SK-N-SH (cell line): ENCODE measurements around the gene ZNF791. TPM values are rescaled to one million over a fixed set of nuclear protein-coding genes. Genes with fewer than 3 reads are reported as not detected.

ENCODE experiments used
- CTCF ChIA-PET: fragments of 300-600, 350-600 bp; formaldehyde crosslinking; extraction: SDS; loops from one replicate; lab custom pipeline; 2021; lab: Yijun Ruan, JAX
- POLR2A ChIA-PET: fragments of 350-600 bp; sonication (Branson Sonifier 250); formaldehyde crosslinking; extraction: SDS; loops from one replicate; lab custom pipeline; 2020; ENCODE audit warnings: antibody characterized with exemption, inconsistent platforms; lab: Yijun Ruan, JAX
- DNase-seq: peaks from one replicate; pipeline ENCODE4 v3.0.0; 2012
- H2AFZ ChIP-seq: fragments of 200-600 bp; sonication (generic); 2 replicates; pipeline ENCODE4 v1.8.1; 2016; ENCODE audit warnings: antibody characterized with exemption, mild to moderate bottlenecking, low read depth
- H3F3A ChIP-seq: fragments of 200-600 bp; sonication (generic); replicated peaks from 2 replicates; pipeline ENCODE3; 2016; ENCODE audit warnings: antibody characterized with exemption, mild to moderate bottlenecking; ENCODE audit not compliant: insufficient read depth
- H3K27ac ChIP-seq, 2 experiments: fragments of 200-500 bp in 1 of 2; fragments of 200-600 bp in 1 of 2; sonication (Bioruptor generic) in 1 of 2; sonication (generic), shearing (Covaris generic) in 1 of 2; 2 replicates each; pipeline versions ENCODE4 v1.5.1 to v1.6.1; 2014 to 2016; ENCODE audit warnings: low read depth in 2 of 2, inconsistent platforms in 1 of 2, low read length in 1 of 2, mild to moderate bottlenecking in 1 of 2, mixed read lengths in 1 of 2
- H3K27me3 ChIP-seq: fragments of 200-600 bp; sonication (generic), shearing (Covaris generic); 2 replicates; pipeline ENCODE4 v1.6.1; 2016; ENCODE audit warnings: mixed run types; ENCODE audit not compliant: insufficient read depth
- H3K36me3 ChIP-seq, 2 experiments: fragments of 200-500 bp in 1 of 2; fragments of 200-600 bp in 1 of 2; sonication (Bioruptor generic) in 1 of 2; sonication (generic) in 1 of 2; replicated peaks in 1 of 2; 2 replicates each; pipeline versions ENCODE3 to v1.5.1; 2014 to 2016; ENCODE audit warnings: low read length in 1 of 2, mild to moderate bottlenecking in 1 of 2; ENCODE audit not compliant: insufficient read depth in 2 of 2, control insufficient read depth in 1 of 2
- H3K4me1 ChIP-seq, 2 experiments: fragments of 200-500 bp in 1 of 2; fragments of 200-600 bp in 1 of 2; sonication (Bioruptor generic) in 1 of 2; sonication (generic), shearing (Covaris generic) in 1 of 2; 2 replicates each; pipeline versions ENCODE4 v1.5.1 to v1.6.1; 2014 to 2016; ENCODE audit warnings: low read depth in 1 of 2, low read length in 1 of 2, mixed run types in 1 of 2; ENCODE audit not compliant: insufficient read depth in 2 of 2, control insufficient read depth in 1 of 2
- H3K4me2 ChIP-seq: fragments of 200-600 bp; sonication (generic), shearing (Covaris generic); 2 replicates; pipeline ENCODE4 v1.6.1; 2017; ENCODE audit warnings: mixed run types
- H3K4me3 ChIP-seq, 2 experiments: fragments of 200-500 bp in 1 of 2; fragments of 200-600 bp in 1 of 2; sonication (Bioruptor generic) in 1 of 2; sonication (generic), shearing (Covaris generic) in 1 of 2; 2 replicates each; pipeline versions ENCODE4 v1.5.1 to v1.8.1; 2014 to 2016; ENCODE audit warnings: low read depth in 2 of 2, inconsistent platforms in 1 of 2, low read length in 1 of 2, mild to moderate bottlenecking in 1 of 2, mixed read lengths in 1 of 2, moderate library complexity in 1 of 2
- H3K79me2 ChIP-seq: fragments of 200-600 bp; sonication (generic); 2 replicates; pipeline ENCODE4 v1.8.1; 2017; ENCODE audit warnings: mild to moderate bottlenecking; ENCODE audit not compliant: insufficient read depth
- H3K9ac ChIP-seq: fragments of 200-600 bp; sonication (generic); 2 replicates; pipeline ENCODE4 v1.6.1; 2017; ENCODE audit warnings: mixed run types
- H3K9me2 ChIP-seq: fragments of 200-600 bp; sonication (generic); 2 replicates; pipeline ENCODE4 v1.6.1; 2017; ENCODE audit warnings: mixed run types
- H3K9me3 ChIP-seq: fragments of 200-600 bp; sonication (generic); 2 replicates; pipeline ENCODE4 v1.6.1; 2017; ENCODE audit warnings: mixed run types, mild to moderate bottlenecking, moderate library complexity
- H4K20me1 ChIP-seq: fragments of 200-600 bp; sonication (generic); 2 replicates; pipeline ENCODE4 v1.6.1; 2017; ENCODE audit warnings: mild to moderate bottlenecking, mixed run types; ENCODE audit not compliant: insufficient read depth
- EZH2phosphoT487 ChIP-seq: fragments of 200-600 bp; sonication (generic); IDR thresholded peaks from 2 replicates; pipeline ENCODE4 v1.6.1; 2017; ENCODE audit warnings: low read depth, mixed run types, mild to moderate bottlenecking, antibody characterized with exemption, moderate library complexity, borderline replicate concordance
- FOSL2 ChIP-seq: IDR thresholded peaks from 2 replicates; pipeline ENCODE4 v1.4.0; 2012; ENCODE audit warnings: low read depth, mild to moderate bottlenecking, moderate library complexity, borderline replicate concordance
- FOXJ3 ChIP-seq: sonication (generic); formaldehyde crosslinking; IDR thresholded peaks from 2 replicates; pipeline ENCODE4 v1.5.1; 2020; ENCODE audit warnings: mild to moderate bottlenecking, missing genetic modification reagents
- FOXM1 ChIP-seq: IDR thresholded peaks from 2 replicates; pipeline ENCODE4 v1.4.0; 2012; ENCODE audit warnings: low read depth, mild to moderate bottlenecking
- GABPA ChIP-seq: IDR thresholded peaks from 2 replicates; pipeline ENCODE4 v1.4.0; 2012; ENCODE audit warnings: low read depth, mild to moderate bottlenecking
- GATA2 ChIP-seq: sonication (generic); formaldehyde crosslinking; IDR thresholded peaks from 2 replicates; pipeline ENCODE4 v1.5.0; 2020; ENCODE audit warnings: mild to moderate bottlenecking, missing genetic modification reagents
- MAX ChIP-seq: IDR thresholded peaks from 2 replicates; pipeline ENCODE4 v1.4.0; 2012; ENCODE audit warnings: low read depth
- NRF1 ChIP-seq: IDR thresholded peaks from 2 replicates; pipeline ENCODE4 v1.6.1; 2012; ENCODE audit warnings: low read depth, mild to moderate bottlenecking, low read length
- RAD21 ChIP-seq: IDR thresholded peaks from 2 replicates; pipeline ENCODE4 v1.6.1; 2012; ENCODE audit warnings: mild to moderate bottlenecking, low read length
- RFX5 ChIP-seq: IDR thresholded peaks from 2 replicates; pipeline ENCODE4 v1.6.1; 2012; ENCODE audit warnings: mild to moderate bottlenecking, improper control_type of control experiment, low read length
- RXRA ChIP-seq: IDR thresholded peaks from 2 replicates; pipeline ENCODE4 v1.4.0; 2012; ENCODE audit warnings: low read depth, mild to moderate bottlenecking, borderline replicate concordance
- SIN3A ChIP-seq: IDR thresholded peaks from 2 replicates; pipeline ENCODE4 v1.6.1; 2012; ENCODE audit warnings: low read depth, mild to moderate bottlenecking, low read length, moderate library complexity, borderline replicate concordance
- TCF12 ChIP-seq: IDR thresholded peaks from 2 replicates; pipeline ENCODE4 v1.4.0; 2012
- TEAD4 ChIP-seq: IDR thresholded peaks from 2 replicates; pipeline ENCODE4 v1.4.0; 2012; ENCODE audit warnings: mild to moderate bottlenecking, borderline replicate concordance; ENCODE audit not compliant: insufficient read depth
- USF2 ChIP-seq: fragments of 150-350 bp; IDR thresholded peaks from 2 replicates; pipeline ENCODE4 v1.6.1; 2017; ENCODE audit warnings: antibody characterized with exemption, low read length, low read depth, borderline replicate concordance
- WGBS: methylation state at CpG from one replicate; pipeline ENCODE4 v1.1.6; 2017; ENCODE audit warnings: low lambda C conversion rate; 5-methylcytosine and 5-hydroxymethylcytosine counted together
- polyA plus RNA-seq, 3 experiments: library from polyadenylated mRNA; depleted of rRNA; stranded (reverse); fragments of >200 nt; gene quantifications; 2 replicates each; pipeline ENCODE4 v1.2.3, GENCODE V29; 2012
- TF ChIP-seq, protein P1 (sequence below): IDR thresholded peaks from 2 replicates; pipeline ENCODE4 v1.6.1; 2012; ENCODE audit warnings: mild to moderate bottlenecking, low read depth, low read length, moderate library complexity
- TF ChIP-seq, protein P2 (sequence below): fragments of 150-350 bp; IDR thresholded peaks from 2 replicates; pipeline ENCODE4 v1.6.1; 2016; ENCODE audit warnings: mild to moderate bottlenecking, low read depth, low read length
- TF ChIP-seq, protein P3 (sequence below): IDR thresholded peaks from 2 replicates; pipeline ENCODE4; 2012

ZNF791 gene
- polyA plus RNA-seq, 1 of the 3 experiments (the other 2 are of a cell fraction), result 8.9 TPM

- Histone ChIP-seq H3K36me3 (peaks cover 6 to 11% of the 10 kb centered on the region in 2 experiments), H3K9me3 (no peaks in the 10 kb centered on the region), H3K4me1 (no peaks in the 10 kb centered on the region), H3K9ac (no peak overlapping the region), H3K4me2 (no peak overlapping the region), H4K20me1 (no peaks in the 10 kb centered on the region), H3K27me3 (no peaks in the 10 kb centered on the region), H3K27ac (no peak overlapping the region), H3K9me2 (no peaks in the 10 kb centered on the region), H2AFZ (no peak overlapping the region), H3K79me2 (no peaks in the 10 kb centered on the region), H3K4me3 (no peak overlapping the region), H3F3A (no peaks in the 10 kb centered on the region)
- CTCF ChIA-PET, result interaction anchor here (1.5 kb wide), 1 partner anchor 33 kb away, joined by 3 read pairs; no protein-coding TSS in a partner anchor
- POLR2A ChIA-PET, result no interaction called here
- DNase-seq, result no peak
- 98% methylated on average over 10 of the region's 11 CpGs for WGBS
- TF ChIP-seq RXRA (no peak), NRF1 (no peak), TCF12 (no peak), RAD21 (no peak), FOXJ3 (CRISPR knock-in tag) (no peak), RFX5 (no peak), EZH2phosphoT487 (no peak), TEAD4 (no peak), SIN3A (no peak), GATA2 (CRISPR knock-in tag) (no peak)
- TF ChIP-seq, protein P1, sequence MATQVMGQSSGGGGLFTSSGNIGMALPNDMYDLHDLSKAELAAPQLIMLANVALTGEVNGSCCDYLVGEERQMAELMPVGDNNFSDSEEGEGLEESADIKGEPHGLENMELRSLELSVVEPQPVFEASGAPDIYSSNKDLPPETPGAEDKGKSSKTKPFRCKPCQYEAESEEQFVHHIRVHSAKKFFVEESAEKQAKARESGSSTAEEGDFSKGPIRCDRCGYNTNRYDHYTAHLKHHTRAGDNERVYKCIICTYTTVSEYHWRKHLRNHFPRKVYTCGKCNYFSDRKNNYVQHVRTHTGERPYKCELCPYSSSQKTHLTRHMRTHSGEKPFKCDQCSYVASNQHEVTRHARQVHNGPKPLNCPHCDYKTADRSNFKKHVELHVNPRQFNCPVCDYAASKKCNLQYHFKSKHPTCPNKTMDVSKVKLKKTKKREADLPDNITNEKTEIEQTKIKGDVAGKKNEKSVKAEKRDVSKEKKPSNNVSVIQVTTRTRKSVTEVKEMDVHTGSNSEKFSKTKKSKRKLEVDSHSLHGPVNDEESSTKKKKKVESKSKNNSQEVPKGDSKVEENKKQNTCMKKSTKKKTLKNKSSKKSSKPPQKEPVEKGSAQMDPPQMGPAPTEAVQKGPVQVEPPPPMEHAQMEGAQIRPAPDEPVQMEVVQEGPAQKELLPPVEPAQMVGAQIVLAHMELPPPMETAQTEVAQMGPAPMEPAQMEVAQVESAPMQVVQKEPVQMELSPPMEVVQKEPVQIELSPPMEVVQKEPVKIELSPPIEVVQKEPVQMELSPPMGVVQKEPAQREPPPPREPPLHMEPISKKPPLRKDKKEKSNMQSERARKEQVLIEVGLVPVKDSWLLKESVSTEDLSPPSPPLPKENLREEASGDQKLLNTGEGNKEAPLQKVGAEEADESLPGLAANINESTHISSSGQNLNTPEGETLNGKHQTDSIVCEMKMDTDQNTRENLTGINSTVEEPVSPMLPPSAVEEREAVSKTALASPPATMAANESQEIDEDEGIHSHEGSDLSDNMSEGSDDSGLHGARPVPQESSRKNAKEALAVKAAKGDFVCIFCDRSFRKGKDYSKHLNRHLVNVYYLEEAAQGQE, result no peak
- TF ChIP-seq, protein P2, sequence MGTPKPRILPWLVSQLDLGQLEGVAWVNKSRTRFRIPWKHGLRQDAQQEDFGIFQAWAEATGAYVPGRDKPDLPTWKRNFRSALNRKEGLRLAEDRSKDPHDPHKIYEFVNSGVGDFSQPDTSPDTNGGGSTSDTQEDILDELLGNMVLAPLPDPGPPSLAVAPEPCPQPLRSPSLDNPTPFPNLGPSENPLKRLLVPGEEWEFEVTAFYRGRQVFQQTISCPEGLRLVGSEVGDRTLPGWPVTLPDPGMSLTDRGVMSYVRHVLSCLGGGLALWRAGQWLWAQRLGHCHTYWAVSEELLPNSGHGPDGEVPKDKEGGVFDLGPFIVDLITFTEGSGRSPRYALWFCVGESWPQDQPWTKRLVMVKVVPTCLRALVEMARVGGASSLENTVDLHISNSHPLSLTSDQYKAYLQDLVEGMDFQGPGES, result no peak
These were observed 14.2 kb upstream of the ZNF791 start for GRCh38 chr19:12596485-12596884.

- H3F3A ChIP-seq, result no peaks in the 10 kb centered on the region
- H2AFZ ChIP-seq, result no peak overlapping the region
- no peaks in the 10 kb centered on the region for H3K79me2 ChIP-seq
- no peaks in the 10 kb centered on the region for H3K27me3 ChIP-seq
- H3K9ac ChIP-seq, result no peak overlapping the region
- ChIA-PET POLR2A (no interaction called here), CTCF (interaction anchor here (1.5 kb wide), 1 partner anchor 33 kb away, joined by 3 read pairs; no protein-coding TSS in a partner anchor)
- no peaks in the 10 kb centered on the region for H3K9me2 ChIP-seq
- no peaks in the 10 kb centered on the region for H3K4me1 ChIP-seq
- H3K4me2 ChIP-seq, result no peak overlapping the region
- no peak for DNase-seq
- H3K4me3 ChIP-seq, result no peak overlapping the region
- H3K27ac ChIP-seq, result no peak overlapping the region
- H3K36me3 ChIP-seq, result peaks cover 6 to 12% of the 10 kb centered on the region in 2 experiments
- 92% methylated on average over 19 of the region's 38 CpGs for WGBS
- no peaks in the 10 kb centered on the region for H3K9me3 ChIP-seq
- no peaks in the 10 kb centered on the region for H4K20me1 ChIP-seq
- no peak for TF ChIP-seq FOXJ3 (CRISPR knock-in tag)
- no peak for TF ChIP-seq FOXM1
- TF ChIP-seq, protein P2, result no peak
- TF ChIP-seq SIN3A, result no peak
- TF ChIP-seq, protein P3, sequence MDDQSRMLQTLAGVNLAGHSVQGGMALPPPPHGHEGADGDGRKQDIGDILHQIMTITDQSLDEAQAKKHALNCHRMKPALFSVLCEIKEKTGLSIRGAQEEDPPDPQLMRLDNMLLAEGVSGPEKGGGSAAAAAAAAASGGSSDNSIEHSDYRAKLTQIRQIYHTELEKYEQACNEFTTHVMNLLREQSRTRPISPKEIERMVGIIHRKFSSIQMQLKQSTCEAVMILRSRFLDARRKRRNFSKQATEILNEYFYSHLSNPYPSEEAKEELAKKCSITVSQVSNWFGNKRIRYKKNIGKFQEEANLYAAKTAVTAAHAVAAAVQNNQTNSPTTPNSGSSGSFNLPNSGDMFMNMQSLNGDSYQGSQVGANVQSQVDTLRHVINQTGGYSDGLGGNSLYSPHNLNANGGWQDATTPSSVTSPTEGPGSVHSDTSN, result no peak
- no peak for TF ChIP-seq GABPA
- no peak for TF ChIP-seq USF2
- no peak for TF ChIP-seq FOSL2
- TF ChIP-seq MAX, result no peak
- TF ChIP-seq RXRA, result no peak
These were observed 13.7 kb upstream of the ZNF791 start for GRCh38 chr19:12596927-12597548.
